Measurements from ENCODE around the gene TRMT2B. TPM values are rescaled to one million over a fixed set of nuclear protein-coding genes. Genes with fewer than 3 reads are reported as not detected.

The TRMT2B gene, protein sequence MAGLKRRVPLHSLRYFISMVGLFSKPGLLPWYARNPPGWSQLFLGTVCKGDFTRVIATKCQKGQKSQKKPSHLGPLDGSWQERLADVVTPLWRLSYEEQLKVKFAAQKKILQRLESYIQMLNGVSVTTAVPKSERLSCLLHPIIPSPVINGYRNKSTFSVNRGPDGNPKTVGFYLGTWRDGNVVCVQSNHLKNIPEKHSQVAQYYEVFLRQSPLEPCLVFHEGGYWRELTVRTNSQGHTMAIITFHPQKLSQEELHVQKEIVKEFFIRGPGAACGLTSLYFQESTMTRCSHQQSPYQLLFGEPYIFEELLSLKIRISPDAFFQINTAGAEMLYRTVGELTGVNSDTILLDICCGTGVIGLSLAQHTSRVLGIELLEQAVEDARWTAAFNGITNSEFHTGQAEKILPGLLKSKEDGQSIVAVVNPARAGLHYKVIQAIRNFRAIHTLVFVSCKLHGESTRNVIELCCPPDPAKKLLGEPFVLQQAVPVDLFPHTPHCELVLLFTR
- 3.3 and 6.2 TPM in 2 replicates for total RNA-seq

GRCh38 chrX:101051549-101052302 is at the start of gene TRMT2B:
TSS of gene TRMT2B (minus strand) at chrX:101052111. CDS start at chrX:101042289, 9,822 bp downstream.

GRCh38 chrX:101097546-101098453 is 45.9 kb upstream of the TRMT2B start, which contains the start of gene CENPI:
TSS of gene CENPI (plus strand) at chrX:101098204. CDS start at chrX:101101071, 2,867 bp downstream.

GRCh38 chrX:101078716-101079598 is 27.0 kb upstream of the TRMT2B start, which contains the start of gene TMEM35A:
TSS of gene TMEM35A (plus strand) at chrX:101078879. CDS start at chrX:101079003, 124 bp downstream.

GRCh38 chrX:100969408-100969807 is 82.5 kb downstream of the TRMT2B start, which contains the start of gene ARL13A:
TSS of gene ARL13A (plus strand) at chrX:100969708. CDS start at chrX:100973690, 3,982 bp downstream.

Other genes starting within 250 kb of the TRMT2B start
- gene CSTF2, start 231.7 kb downstream of the TRMT2B start, total RNA-seq, result 8.5 and 9.0 TPM in 2 replicates
- gene NOX1, start 177.8 kb downstream of the TRMT2B start, total RNA-seq, result 0.47 TPM in 1 of 2 replicates, not detected in the other
- 2.0 TPM in 1 of 2 replicates, not detected in the other for gene XKRX, start 123.2 kb downstream of the TRMT2B start, total RNA-seq
- gene ARL13A, start 82.4 kb downstream of the TRMT2B start, total RNA-seq, result not detected in 2 replicates
- gene TMEM35A, start 26.8 kb upstream of the TRMT2B start, total RNA-seq, result 0.47 and 4.4 TPM in 2 replicates
- gene CENPI, start 46.1 kb upstream of the TRMT2B start, total RNA-seq, result 1.9 and 2.2 TPM in 2 replicates
- gene DRP2, start 167.7 kb upstream of the TRMT2B start, total RNA-seq, result 0.35 and 0.94 TPM in 2 replicates
- gene TAF7L, start 239.2 kb upstream of the TRMT2B start, total RNA-seq, result not detected in 2 replicates

All from pericardium fibroblast (primary cell).